Measurements from ENCODE around the gene MYH3.

DNA sequence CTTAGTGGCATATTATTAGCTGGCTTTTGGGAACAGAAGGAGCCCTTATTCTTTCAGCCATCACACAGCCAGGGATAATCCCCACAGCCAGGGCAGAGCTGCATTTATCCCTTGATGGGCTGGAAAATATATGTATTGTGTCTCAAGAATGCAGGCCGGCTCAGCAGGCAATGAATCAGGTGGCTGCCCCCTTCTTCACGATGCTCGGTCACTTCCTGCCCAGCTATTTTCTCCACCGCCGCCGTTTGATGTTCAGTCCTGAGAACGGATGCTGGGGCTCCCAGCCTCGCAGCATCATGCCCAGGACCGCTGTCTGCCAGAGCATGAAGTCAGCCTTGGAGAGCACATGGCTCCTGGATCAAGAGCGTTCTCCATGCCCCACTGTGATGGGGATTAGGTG, 4.3 kb upstream of the MYH3 start:
- no peak for TF ChIP-seq EZH2 (IDR thresholded peaks at IDR 0.05)
- no peak for TF ChIP-seq FOXP2 (optimal IDR thresholded peaks at IDR 0.05; ENCODE audit: control extremely low read depth, extremely low read length, insufficient read depth)
- TF ChIP-seq POLR2AphosphoS5 (IDR thresholded peaks at IDR 0.05; ENCODE audit: borderline replicate concordance, low read depth, low read length): no peak

All from SK-N-MC (cell line).